PC-3 (cell line): ENCODE measurements around the gene VSTM2B. TPM values are rescaled to one million over a fixed set of nuclear protein-coding genes. Genes with fewer than 3 reads are reported as not detected.

Experiments used
- ATAC-seq: fragments of 200-7000 bp; cut with Tn5 transposase; 2 replicates; pipeline ENCODE4 v1.9.1; 2020; ENCODE audit warnings: mild to moderate bottlenecking, moderate library complexity
- BruUV-seq: library from RNA; stranded (reverse); fragments of 400-500 nt; replicated peaks from 2 replicates; lab custom pipeline; 2021; lab: Mats Ljungman, UMichigan
- CTCF ChIA-PET: fragments of 300-600 bp; sonication (Branson Sonifier 250); formaldehyde crosslinking; loops from one replicate; lab custom pipeline; 2022; ENCODE audit warnings: antibody characterized with exemption; lab: Charles Lee
- POLR2A ChIA-PET: fragments of 300-600 bp; sonication (Branson Sonifier 250); formaldehyde crosslinking; loops from one replicate; lab custom pipeline; 2022; ENCODE audit warnings: antibody characterized with exemption; ENCODE audit not compliant: unreplicated experiment; lab: Charles Lee
- DNase-seq: peaks from one replicate; pipeline ENCODE4 v3.0.0-alpha.2; 2015
- H2AFZ ChIP-seq: fragments of 300-600 bp; sonication (generic); 2 replicates; pipeline ENCODE4 v1.6.0; 2016; ENCODE audit warnings: antibody characterized with exemption, low read length
- H3F3A ChIP-seq: fragments of 300-600 bp; sonication (generic); one replicate; pipeline ENCODE4 v1.6.0; 2017; ENCODE audit warnings: antibody characterized with exemption, low read length, control low read depth, mild to moderate bottlenecking; ENCODE audit not compliant: unreplicated experiment
- H3K27ac ChIP-seq: fragments of 300-600 bp; sonication (generic); 2 replicates; pipeline ENCODE4 v1.5.1; 2016; ENCODE audit warnings: mild to moderate bottlenecking, low read length
- H3K27me3 ChIP-seq: fragments of 300-600 bp; sonication (generic); 2 replicates; pipeline ENCODE4 v1.6.1; 2016; ENCODE audit warnings: low read length, mixed read lengths
- H3K36me3 ChIP-seq: fragments of 300-600 bp; sonication (generic); 2 replicates; pipeline ENCODE4 v1.6.1; 2016; ENCODE audit warnings: low read depth, mixed run types, low read length, mixed read lengths
- H3K4me1 ChIP-seq: fragments of 300-600 bp; sonication (generic); 2 replicates; pipeline ENCODE4 v1.5.1; 2016; ENCODE audit warnings: low read length; ENCODE audit not compliant: insufficient read depth
- H3K4me2 ChIP-seq: fragments of 300-600 bp; sonication (generic); 2 replicates; pipeline ENCODE4 v1.6.0; 2016; ENCODE audit warnings: low read length
- H3K4me3 ChIP-seq: fragments of 300-600 bp; sonication (generic); 2 replicates; pipeline ENCODE4 v1.5.1; 2016; ENCODE audit warnings: mild to moderate bottlenecking, low read length, mixed read lengths
- H3K79me2 ChIP-seq: fragments of 300-600 bp; sonication (generic); 2 replicates; pipeline ENCODE4 v1.6.1; 2017; ENCODE audit warnings: low read length, mixed read lengths
- H3K9ac ChIP-seq: fragments of 300-600 bp; sonication (generic); 2 replicates; pipeline ENCODE4 v1.6.0; 2016; ENCODE audit warnings: mild to moderate bottlenecking, low read length
- H3K9me2 ChIP-seq: fragments of 300-600 bp; sonication (generic); replicated peaks from 2 replicates; pipeline ENCODE4 v1.6.1; 2016; ENCODE audit warnings: mixed run types, low read length, mixed read lengths
- H3K9me3 ChIP-seq: fragments of 300-600 bp; sonication (generic); 2 replicates; pipeline ENCODE4 v1.6.1; 2016; ENCODE audit warnings: low read length, mixed read lengths
- H4K20me1 ChIP-seq: fragments of 300-600 bp; sonication (generic); 2 replicates; pipeline ENCODE4 v1.6.1; 2016; ENCODE audit warnings: low read length, mixed read lengths
- EZH2 ChIP-seq: fragments of 300-600 bp; sonication (generic); IDR thresholded peaks from one replicate; pipeline ENCODE4 v1.6.1; 2017; ENCODE audit warnings: antibody characterized with exemption, mild to moderate bottlenecking, low read length; ENCODE audit not compliant: unreplicated experiment
- EZH2phosphoT487 ChIP-seq: fragments of 300-600 bp; sonication (generic); IDR thresholded peaks from 2 replicates; pipeline ENCODE4 v1.6.1; 2018; ENCODE audit warnings: mild to moderate bottlenecking, antibody characterized with exemption, low read length, borderline replicate concordance
- intact Hi-C: fragments of 100-400 bp; cut with micrococcal nuclease; formaldehyde crosslinking; loops from 2 replicates; pipeline ENCODE4 v1.9.0; 2023
- total RNA-seq: library from RNA; depleted of rRNA; stranded (reverse); fragments of >200 nt; gene quantifications from 2 replicates; pipeline ENCODE4 v1.2.3, GENCODE V29; 2014
- TF ChIP-seq, protein P1 (sequence below): fragments of 300-600 bp; sonication (generic); conservative IDR thresholded peaks from 2 replicates; pipeline ENCODE4 v1.5.1; 2017; ENCODE audit warnings: antibody characterized with exemption, low read depth, mild to moderate bottlenecking, low read length

The VSTM2B gene
- total RNA-seq, 1 experiment from 2014 or later: not detected

DNA sequence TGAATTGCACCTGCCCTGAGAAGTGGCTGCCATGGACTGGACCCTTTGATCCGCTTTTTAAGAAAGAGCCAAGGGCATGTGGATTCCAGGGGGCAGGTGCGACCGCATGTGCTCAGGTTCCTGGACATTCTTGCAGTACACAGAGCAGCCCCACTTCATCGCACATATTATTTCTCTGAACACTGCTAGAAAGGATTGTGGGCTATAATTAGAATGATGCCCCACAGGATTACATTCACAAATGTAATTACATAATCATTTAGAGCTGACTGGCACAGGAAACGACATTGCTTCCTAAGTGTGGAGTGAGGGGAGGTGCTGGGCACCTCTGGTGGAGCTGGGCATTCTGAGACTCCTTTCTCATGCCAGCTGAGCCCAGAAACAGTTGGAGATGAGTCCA lies 37.5 kb upstream of the VSTM2B start:
- no peaks in the 10 kb centered on the region for H3K9me2 ChIP-seq
- H3K9me3 ChIP-seq: no peaks in the 10 kb centered on the region
- no peak overlapping the region for H3K9ac ChIP-seq
- intact Hi-C loops: no loop called here
- POLR2A ChIA-PET: no interaction called here
- no peak overlapping the region for H3K4me2 ChIP-seq
- no peak overlapping the region for H3K27ac ChIP-seq
- no peaks in the 10 kb centered on the region for H4K20me1 ChIP-seq
- H3K27me3 ChIP-seq: 0 out of 2 replicates have a peak, but pooled peaks cover 13% of the 10 kb centered on the region
- H3K79me2 ChIP-seq: no peaks in the 10 kb centered on the region
- H3K36me3 ChIP-seq: no peaks in the 10 kb centered on the region
- TF ChIP-seq EZH2 (no peak), EZH2phosphoT487 (no peak)
- TF ChIP-seq, protein P1, sequence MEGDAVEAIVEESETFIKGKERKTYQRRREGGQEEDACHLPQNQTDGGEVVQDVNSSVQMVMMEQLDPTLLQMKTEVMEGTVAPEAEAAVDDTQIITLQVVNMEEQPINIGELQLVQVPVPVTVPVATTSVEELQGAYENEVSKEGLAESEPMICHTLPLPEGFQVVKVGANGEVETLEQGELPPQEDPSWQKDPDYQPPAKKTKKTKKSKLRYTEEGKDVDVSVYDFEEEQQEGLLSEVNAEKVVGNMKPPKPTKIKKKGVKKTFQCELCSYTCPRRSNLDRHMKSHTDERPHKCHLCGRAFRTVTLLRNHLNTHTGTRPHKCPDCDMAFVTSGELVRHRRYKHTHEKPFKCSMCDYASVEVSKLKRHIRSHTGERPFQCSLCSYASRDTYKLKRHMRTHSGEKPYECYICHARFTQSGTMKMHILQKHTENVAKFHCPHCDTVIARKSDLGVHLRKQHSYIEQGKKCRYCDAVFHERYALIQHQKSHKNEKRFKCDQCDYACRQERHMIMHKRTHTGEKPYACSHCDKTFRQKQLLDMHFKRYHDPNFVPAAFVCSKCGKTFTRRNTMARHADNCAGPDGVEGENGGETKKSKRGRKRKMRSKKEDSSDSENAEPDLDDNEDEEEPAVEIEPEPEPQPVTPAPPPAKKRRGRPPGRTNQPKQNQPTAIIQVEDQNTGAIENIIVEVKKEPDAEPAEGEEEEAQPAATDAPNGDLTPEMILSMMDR: no peak
- DNase-seq (no peak), ATAC-seq (no peak)
- BruUV-seq: no TSS peak
- H3K4me1 ChIP-seq: 0 out of 2 replicates have a peak, but pooled peaks cover 9% of the 10 kb centered on the region
- no peak overlapping the region for H3K4me3 ChIP-seq
- no peaks in the 10 kb centered on the region for H3F3A ChIP-seq
- CTCF ChIA-PET: no interaction called here
- no peak overlapping the region for H2AFZ ChIP-seq

DNA sequence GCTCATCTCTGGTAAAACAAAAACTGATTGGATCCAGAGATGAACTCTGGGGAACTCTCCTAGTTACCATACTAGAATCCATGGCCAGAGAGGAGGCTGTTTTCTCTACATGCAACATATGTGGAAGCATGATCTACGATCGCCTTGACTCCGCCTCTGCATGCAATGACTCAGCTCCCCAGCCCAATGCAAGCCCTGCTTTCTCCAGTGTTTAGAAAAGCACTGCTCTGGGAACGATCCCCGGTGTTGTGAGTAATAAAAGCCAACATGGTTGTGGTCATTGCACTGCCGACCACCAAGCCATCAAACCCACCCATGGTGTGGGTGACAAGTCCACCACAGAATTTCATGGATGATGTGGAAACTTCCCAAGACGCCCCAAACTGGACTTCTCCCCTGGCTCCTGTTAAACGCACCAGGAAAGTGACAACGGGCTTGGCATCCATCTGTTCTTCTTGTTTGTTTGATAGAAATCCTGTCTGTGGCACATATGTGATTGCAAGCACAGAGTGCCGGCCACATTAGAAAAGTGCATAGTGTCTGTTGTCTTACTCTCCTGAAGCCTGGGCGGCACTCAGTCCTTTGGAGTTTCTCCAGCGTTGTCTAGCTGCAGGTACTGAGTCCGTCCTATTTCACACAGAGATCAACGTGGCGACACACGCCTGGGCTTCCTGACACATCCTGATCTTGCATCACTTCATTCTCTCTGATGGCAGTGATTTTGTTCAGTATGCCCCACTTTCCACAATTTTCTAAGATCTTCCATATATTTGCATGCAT lies 36.4 kb upstream of the VSTM2B start:
- no peak for ATAC-seq
- Histone ChIP-seq H3K79me2 (no peaks in the 10 kb centered on the region), H3K4me3 (no peak overlapping the region), H3K9me3 (no peaks in the 10 kb centered on the region), H3K4me1 (0 out of 2 replicates have a peak, but pooled peaks cover 9% of the 10 kb centered on the region), H3K27me3 (0 out of 2 replicates have a peak, but pooled peaks cover 13% of the 10 kb centered on the region), H3K27ac (no peak overlapping the region), H3K9ac (no peak overlapping the region), H2AFZ (no peak overlapping the region), H3K4me2 (no peak overlapping the region), H3K9me2 (no peaks in the 10 kb centered on the region), H3F3A (no peaks in the 10 kb centered on the region), H4K20me1 (no peaks in the 10 kb centered on the region), H3K36me3 (no peaks in the 10 kb centered on the region)
- intact Hi-C loops: no loop called here
- ChIA-PET CTCF (no interaction called here), POLR2A (no interaction called here)
- no peak for DNase-seq
- no TSS peak for BruUV-seq
- no peak for TF ChIP-seq EZH2phosphoT487

DNA sequence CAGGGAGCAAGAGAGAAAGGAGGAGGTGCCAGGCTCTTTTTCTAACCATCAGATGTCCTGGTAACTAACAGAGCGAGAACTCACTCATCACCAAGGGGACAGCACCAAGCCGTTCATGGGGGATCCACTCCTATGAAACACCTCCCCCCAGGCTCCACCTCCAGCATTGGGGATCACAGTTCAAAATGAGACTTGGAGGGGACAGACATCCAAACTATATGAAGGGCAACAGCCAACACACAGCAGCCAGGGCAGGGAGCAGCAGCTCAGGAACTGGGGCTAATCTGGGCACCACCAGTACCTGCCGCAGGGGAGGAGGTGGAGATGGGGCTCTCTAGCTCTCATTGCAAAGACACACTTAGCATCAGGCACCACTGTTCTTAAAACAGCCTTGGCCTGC lies 34.3 kb upstream of the VSTM2B start:
- Histone ChIP-seq H3K4me1 (0 out of 2 replicates have a peak, but pooled peaks cover 9% of the 10 kb centered on the region), H3K36me3 (no peaks in the 10 kb centered on the region), H3K27me3 (0 out of 2 replicates have a peak, but pooled peaks cover 9% of the 10 kb centered on the region), H4K20me1 (no peaks in the 10 kb centered on the region), H3K79me2 (no peaks in the 10 kb centered on the region), H3K4me2 (no peak overlapping the region), H2AFZ (no peak overlapping the region), H3K9me3 (no peaks in the 10 kb centered on the region), H3K9me2 (no peaks in the 10 kb centered on the region), H3F3A (no peaks in the 10 kb centered on the region), H3K9ac (no peak overlapping the region), H3K4me3 (no peak overlapping the region), H3K27ac (no peak overlapping the region)
- intact Hi-C loops: no loop called here
- no peak for ATAC-seq
- no peak for DNase-seq
- BruUV-seq: no TSS peak
- ChIA-PET POLR2A (no interaction called here), CTCF (no interaction called here)
- TF ChIP-seq, protein P1: no peak
- no peak for TF ChIP-seq EZH2
- no peak for TF ChIP-seq EZH2phosphoT487
